Spleen (tissue), 11 donors: ENCODE measurements around the gene ENSA. TPM values are rescaled to one million over a fixed set of nuclear protein-coding genes. Genes with fewer than 3 reads are reported as not detected.
"Not testable (repeated sequence)": the region's sequence is repeated elsewhere in the genome, so short reads cannot be mapped to it uniquely, and the experiment has no call there.

Source experiments
- DNase-seq: peaks from one replicate; pipeline ENCODE4 v3.0.0-alpha.2; 2020
- H3K27ac ChIP-seq, 8 donors: fragments of 200-600 bp; sonication (generic) in 7 of 8; 1 replicate in 4 of 8; 2 replicates in 4 of 8; pipeline versions ENCODE4 v1.5.0 to v1.8.0; 2016 to 2021; ENCODE audit warnings: inconsistent platforms in 4 of 8, mild to moderate bottlenecking in 4 of 8, moderate library complexity in 1 of 8
- H3K27me3 ChIP-seq, 7 donors: fragments of 200-600 bp; sonication (generic) in 6 of 7; replicated peaks in 1 of 7; 1 replicate in 4 of 7; 2 replicates in 3 of 7; pipeline versions ENCODE4 v1.5.0 to v1.8.0; 2016 to 2021; ENCODE audit warnings: inconsistent platforms in 3 of 7, mild to moderate bottlenecking in 1 of 7
- H3K36me3 ChIP-seq, 6 donors: fragments of 200-600 bp; sonication (generic) in 5 of 6; 1 replicate in 4 of 6; 2 replicates in 2 of 6; pipeline versions ENCODE4 v1.5.0 to v1.8.0; 2016 to 2021; ENCODE audit warnings: inconsistent platforms in 2 of 6
- H3K4me1 ChIP-seq, 6 donors: fragments of 200-600 bp; sonication (generic) in 5 of 6; 1 replicate in 3 of 6; 2 replicates in 3 of 6; pipeline versions ENCODE4 v1.5.0 to v1.8.0; 2016 to 2021; ENCODE audit warnings: inconsistent platforms in 3 of 6
- H3K4me3 ChIP-seq, 8 donors: fragments of 200-600 bp; sonication (generic) in 7 of 8; 1 replicate in 4 of 8; 2 replicates in 4 of 8; pipeline versions ENCODE4 v1.5.0 to v1.8.0; 2016 to 2021; ENCODE audit warnings: inconsistent platforms in 4 of 8, mild to moderate bottlenecking in 4 of 8, moderate library complexity in 2 of 8
- H3K9me3 ChIP-seq, 8 donors: fragments of 200-600 bp; sonication (generic) in 7 of 8; 1 replicate in 4 of 8; 2 replicates in 4 of 8; pipeline versions ENCODE4 v1.5.0 to v1.8.0; 2016 to 2021; ENCODE audit warnings: inconsistent platforms in 4 of 8
- CTCF ChIP-seq, 11 experiments: fragments of 200-600 bp in 7 of 11; fragments of 450-650 bp in 4 of 11; sonication (generic) in 4 of 11; IDR thresholded peaks in 8 of 11; conservative IDR thresholded peaks in 3 of 11; 1 replicate in 7 of 11; 2 replicates in 4 of 11; pipeline versions ENCODE4 v1.4.0 to v1.8.0; 2016 to 2021; ENCODE audit warnings: antibody characterized with exemption in 11 of 11, inconsistent platforms in 4 of 11, mild to moderate bottlenecking in 1 of 11
- POLR2A ChIP-seq, 3 donors: fragments of 450-650 bp; IDR thresholded peaks; one replicate each; pipeline ENCODE4 v1.5.1; 2017; ENCODE audit warnings: antibody characterized with exemption in 3 of 3, mild to moderate bottlenecking in 1 of 3
- POLR2AphosphoS5 ChIP-seq, 3 donors: sonication (generic); formaldehyde crosslinking; IDR thresholded peaks; one replicate each; pipeline ENCODE4 v1.5.1; 2017; ENCODE audit warnings: antibody characterized with exemption in 3 of 3
- WGBS, 5 donors: extraction: QIAGEN DNeasy Blood & Tissue Kit in 3 of 5; methylation state at CpG; one replicate each; pipeline versions ENCODE4 v1.1.5 to v1.1.7; 2013 to 2018; 5-methylcytosine and 5-hydroxymethylcytosine counted together
- intact Hi-C: fragments of 100-400 bp; cut with DNase I; formaldehyde crosslinking; loops from one replicate; pipeline ENCODE4 v1.15.0; 2023; ENCODE audit warnings: low total_unique reads
- polyA plus RNA-seq, 3 donors: library from polyadenylated mRNA; stranded (reverse); fragments of 200-250 nt; gene quantifications; one replicate each; pipeline ENCODE4 v1.2.1, GENCODE V29; 2013
- total RNA-seq, 7 donors: library from RNA; depleted of rRNA in 3 of 7; stranded (reverse); fragments of >200 nt in 3 of 7; fragmentation: NEBNext Ultra II Directional in 4 of 7; extraction: Animal tissue kit (Norgen Biotek cat#: 25700) in 4 of 7; gene quantifications; one replicate each; pipeline versions ENCODE4 v1.1.0 to v1.2.1, GENCODE V29; 2016 to 2021
- donor health status: healthy with polysubstance abuse.
- donor health status: DM: no; HTN: no; CAD: no; lungs with moderate emphysema.
- donor health status: DM: no; HTN: no; CAD: no.
- donor health status: Bipolar disorder and iron deficiency.
- donor health status: healthy.
- donor health status: DM: no; HTN: no; CAD: no.
- donor health status: DM: yes; HTN: yes; CAD: no.

The ENSA gene
- total and polyA plus RNA-seq, 10 donors: 96.3 to 153 (median 126) TPM

DNA sequence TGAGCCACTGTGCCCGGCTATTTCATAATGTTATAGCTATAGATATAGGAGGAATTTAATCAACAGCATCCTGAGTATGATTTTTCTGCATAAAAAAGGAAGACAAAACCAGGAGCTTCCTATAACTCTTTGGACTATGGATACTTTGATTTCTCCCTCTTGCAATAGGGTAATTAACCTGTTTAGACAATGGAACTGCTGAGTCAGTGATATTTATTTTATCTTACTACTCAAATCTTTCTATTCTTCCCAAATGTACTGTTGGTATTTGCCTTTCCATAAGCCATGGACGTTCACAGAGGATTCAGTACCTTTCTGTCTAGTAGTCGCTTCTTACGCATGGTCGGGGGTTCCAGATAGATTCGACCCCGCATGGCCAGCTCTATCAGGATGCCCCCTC lies 33.9 kb upstream of the ENSA start:
- 87 to 98% (median 95%) methylated on average over 7 of the region's 7 CpGs for WGBS, 5 donors
- no peak for DNase-seq
- no peaks in the 10 kb centered on the region for H3K4me1 ChIP-seq
- no peak overlapping the region for H3K4me3 ChIP-seq
- no peaks in the 10 kb centered on the region for H3K9me3 ChIP-seq
- no peak overlapping the region for H3K27ac ChIP-seq
- no peaks in the 10 kb centered on the region for H3K27me3 ChIP-seq
- intact Hi-C loops: no loop called here
- peaks cover 3 to 65% (median 26%) of the 10 kb centered on the region in 6 donors for H3K36me3 ChIP-seq
- TF ChIP-seq POLR2A (IDR thresholded peaks at IDR 0.05) (no peak), CTCF (IDR thresholded peaks at IDR 0.05 in 8 of 11, conservative IDR thresholded peaks at IDR 0.05 in 3 of 11) (no peak), POLR2AphosphoS5 (IDR thresholded peaks at IDR 0.05) (no peak)

- Histone ChIP-seq H3K27ac (no peak overlapping the region), H3K27me3 (no peaks in the 10 kb centered on the region), H3K36me3 (peaks cover 3 to 67% (median 28%) of the 10 kb centered on the region in 6 donors), H3K4me3 (no peak overlapping the region), H3K4me1 (no peaks in the 10 kb centered on the region), H3K9me3 (no peaks in the 10 kb centered on the region)
- intact Hi-C loops: no loop called here
- no peak for DNase-seq
- TF ChIP-seq POLR2AphosphoS5 (IDR thresholded peaks at IDR 0.05) (no peak), POLR2A (IDR thresholded peaks at IDR 0.05) (no peak), CTCF (IDR thresholded peaks at IDR 0.05 in 8 of 11, conservative IDR thresholded peaks at IDR 0.05 in 3 of 11) (no peak)
- 90 to 99% (median 95%) methylated on average over 9 of the region's 9 CpGs for WGBS, 5 donors
These were observed 33.4 kb upstream of the ENSA start for GRCh38 chr1:150662811-150663210.

GRCh38 chr1:150661156-150661555 lies 31.7 kb upstream of the ENSA start:
- Histone ChIP-seq H3K4me3 (no peak overlapping the region), H3K4me1 (no peaks in the 10 kb centered on the region), H3K27ac (no peak overlapping the region), H3K36me3 (peaks cover 3 to 74% (median 30%) of the 10 kb centered on the region in 6 donors), H3K9me3 (no peaks in the 10 kb centered on the region), H3K27me3 (no peaks in the 10 kb centered on the region)
- intact Hi-C loops: no loop called here
- 95 to 99% (median 97%) methylated on average over 5 of the region's 5 CpGs for WGBS, 5 donors
- TF ChIP-seq POLR2AphosphoS5 (IDR thresholded peaks at IDR 0.05): no peak
- TF ChIP-seq POLR2A (IDR thresholded peaks at IDR 0.05): no peak
- no peak for TF ChIP-seq CTCF (IDR thresholded peaks at IDR 0.05 in 8 of 11, conservative IDR thresholded peaks at IDR 0.05 in 3 of 11)
- no peak for DNase-seq

GRCh38 chr1:150660584-150660983 lies 31.2 kb upstream of the ENSA start:
- TF ChIP-seq CTCF (IDR thresholded peaks at IDR 0.05 in 8 of 11, conservative IDR thresholded peaks at IDR 0.05 in 3 of 11) (no peak), POLR2A (IDR thresholded peaks at IDR 0.05) (no peak), POLR2AphosphoS5 (IDR thresholded peaks at IDR 0.05) (no peak)
- Histone ChIP-seq H3K9me3 (no peaks in the 10 kb centered on the region), H3K4me3 (no peak overlapping the region), H3K27ac (no peak overlapping the region), H3K36me3 (peaks cover 3 to 76% (median 30%) of the 10 kb centered on the region in 6 donors), H3K4me1 (no peaks in the 10 kb centered on the region), H3K27me3 (no peaks in the 10 kb centered on the region)
- intact Hi-C loops: no loop called here
- DNase-seq: no peak
- 83 to 98% (median 96%) methylated on average over 4 of the region's 4 CpGs for WGBS, 5 donors

DNA sequence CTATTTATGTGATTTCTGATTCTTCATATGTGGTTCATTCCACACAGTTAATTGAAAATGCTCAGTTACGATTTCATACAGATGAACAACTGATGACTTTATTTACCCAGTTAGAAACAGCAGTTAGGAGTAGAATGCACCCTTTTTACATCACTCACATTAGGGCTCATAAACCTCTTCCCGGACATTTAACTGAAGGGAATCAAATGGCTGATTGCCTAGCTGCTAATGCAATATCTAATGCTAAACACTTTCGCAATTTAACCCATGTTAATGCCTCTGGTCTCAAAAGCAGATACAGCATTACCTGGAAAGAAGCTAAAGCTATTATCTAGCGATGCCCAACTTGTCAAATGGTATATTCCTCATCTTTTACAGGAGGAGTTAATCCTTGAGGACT lies 27.7 kb upstream of the ENSA start:
- H3K4me3 ChIP-seq, DNase-seq, intact Hi-C loops, H3K4me1 ChIP-seq, H3K27me3 ChIP-seq, H3K27ac ChIP-seq, H3K9me3 ChIP-seq: not testable (repeated sequence)
- peaks cover 3 to 80% (median 27%) of the 10 kb centered on the region in 6 donors for H3K36me3 ChIP-seq
- 87 to 97% (median 91%) methylated on average over 4 of the region's 4 CpGs for WGBS, 5 donors

DNA sequence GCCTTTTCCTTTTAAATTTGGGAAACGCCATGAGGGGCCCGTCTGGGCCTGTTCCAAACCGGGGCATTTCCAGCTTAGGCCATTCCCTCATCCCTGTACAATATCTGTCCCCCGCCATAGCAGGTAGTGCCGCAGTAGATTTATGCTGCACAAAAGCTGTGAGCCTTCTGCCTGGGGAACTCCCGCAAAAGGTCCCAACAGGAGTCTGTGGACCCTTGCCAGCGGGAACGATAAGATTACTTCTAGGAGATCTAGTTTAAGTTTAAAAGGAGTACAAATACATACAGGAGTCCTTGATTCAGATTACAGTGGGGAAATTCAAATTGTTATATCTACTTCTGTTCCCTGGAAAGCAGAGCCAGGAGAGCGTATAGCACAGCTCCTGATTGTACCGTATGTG lies 25.2 kb upstream of the ENSA start:
- peaks cover 0 to 70% (median 12%) of the 10 kb centered on the region in 6 donors for H3K36me3 ChIP-seq
- DNase-seq, H3K4me1 ChIP-seq, H3K27me3 ChIP-seq, H3K4me3 ChIP-seq, H3K27ac ChIP-seq, H3K9me3 ChIP-seq, intact Hi-C loops: not testable (repeated sequence)
- WGBS, 5 donors: 93 to 98% (median 97%) methylated on average over 10 of the region's 10 CpGs
